HG03066 (cell line): ENCODE data around the gene REEP5.
A peak's percentile ranks its signal among the peaks of the same experiment; 100 is the strongest.

Source experiments
- ATAC-seq: cut with Tn5 transposase; IDR thresholded peaks from one replicate; pipeline ENCODE4 v1.9.1; 2021; ENCODE audit warnings: low read depth; ENCODE audit not compliant: unreplicated experiment

Gene REEP5

DNA sequence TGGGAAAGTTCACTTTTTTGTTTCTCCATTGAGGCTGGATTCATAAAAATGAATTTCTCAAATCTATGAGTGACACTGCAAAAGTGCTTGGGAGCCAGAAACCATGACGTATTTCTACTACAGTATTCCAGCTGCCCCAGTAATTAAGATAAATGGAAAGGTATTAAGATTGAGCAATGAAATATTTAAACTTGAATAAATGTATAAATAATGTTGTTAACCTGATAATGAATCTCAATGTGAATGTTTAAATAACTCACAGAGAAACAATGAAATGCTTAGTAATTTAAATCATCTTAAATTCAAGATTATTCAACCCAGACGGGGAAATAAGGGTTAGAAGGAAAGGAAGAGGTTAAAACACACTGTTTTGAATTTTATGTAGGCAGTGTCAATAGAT lies 72.1 kb downstream of the REEP5 start:
- no peak for ATAC-seq

DNA sequence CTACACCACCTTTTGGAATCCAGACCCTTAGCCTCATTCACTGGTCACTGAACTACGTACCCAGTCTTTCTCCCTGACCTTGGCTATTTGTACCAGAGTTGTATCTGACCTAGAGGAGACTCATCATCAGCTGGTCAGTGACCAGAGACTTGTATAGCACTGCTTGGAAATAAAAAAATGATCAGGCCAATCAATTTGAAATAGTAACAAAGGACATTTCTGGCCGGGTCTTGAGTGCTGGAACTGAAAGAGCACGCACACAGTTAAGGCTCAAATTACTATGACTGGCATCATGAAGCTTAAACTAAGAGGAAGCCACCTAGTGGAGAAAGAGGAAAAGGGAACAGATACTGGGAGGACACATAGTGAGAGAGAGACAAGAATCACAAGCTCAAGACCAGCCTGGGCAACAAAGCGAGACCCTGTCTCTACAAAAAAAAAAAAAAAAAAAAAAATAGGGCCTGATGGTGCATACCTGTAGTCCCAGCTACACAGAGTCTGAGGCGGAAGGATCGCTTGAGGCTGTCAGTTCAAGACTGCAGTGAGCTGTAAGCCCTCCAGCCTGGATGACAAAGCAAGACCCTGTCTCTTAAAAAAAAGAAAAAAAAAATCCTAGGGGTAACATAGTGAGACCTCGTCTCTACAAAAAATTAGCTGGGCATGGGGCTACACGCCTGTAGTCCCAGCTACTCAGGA lies 73.8 kb downstream of the REEP5 start:
- peak; percentile 98 for ATAC-seq

- no peak for ATAC-seq
Measured at GRCh38 chr5:112847306-112847705, 74.7 kb downstream of the REEP5 start.

GRCh38 chr5:112846556-112846955 lies 75.5 kb downstream of the REEP5 start:
- ATAC-seq, result no peak

GRCh38 chr5:112844489-112844888 lies 77.5 kb downstream of the REEP5 start:
- ATAC-seq, result no peak

- ATAC-seq, result no peak
Measured at GRCh38 chr5:112833971-112834370, 88.1 kb downstream of the REEP5 start.

DNA sequence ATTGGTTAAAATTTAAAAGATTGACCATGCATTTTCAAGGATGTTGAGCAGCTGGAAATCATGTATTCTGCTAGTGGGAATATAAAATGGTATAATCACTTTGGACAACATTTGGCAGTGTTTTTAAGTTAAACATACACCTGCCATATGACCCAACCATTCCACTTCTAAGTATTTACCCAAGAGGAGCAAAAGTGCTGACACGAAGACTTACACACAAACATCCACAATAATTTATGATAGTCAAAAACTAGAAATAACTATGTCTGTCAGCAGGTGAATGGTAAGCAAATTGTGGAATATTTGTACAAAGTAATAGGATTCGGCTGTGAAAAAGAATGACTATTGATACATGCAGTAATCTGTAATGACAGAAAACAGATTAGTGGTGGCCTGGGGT lies 91.6 kb downstream of the REEP5 start:
- ATAC-seq, result no peak
